Loucy (cell line): ENCODE results near the gene RIPOR3.

Experiments used
- H2AFZ ChIP-seq: fragments of 200-600 bp; sonication (generic); 2 replicates; pipeline ENCODE4 v1.6.0; 2016; ENCODE audit warnings: antibody characterized with exemption, mild to moderate bottlenecking, low read length, moderate library complexity
- H3F3A ChIP-seq: fragments of 200-600 bp; 2 replicates; pipeline ENCODE4 v1.6.0; 2016; ENCODE audit warnings: antibody characterized with exemption, low read depth, mild to moderate bottlenecking
- H3K27me3 ChIP-seq: fragments of 200-600 bp; sonication (generic); 2 replicates; pipeline ENCODE4 v1.6.1; 2014; ENCODE audit warnings: low read length, mild to moderate bottlenecking; ENCODE audit not compliant: insufficient read depth, poor library complexity, severe bottlenecking
- H3K36me3 ChIP-seq: fragments of 200-600 bp; sonication (generic); 2 replicates; pipeline ENCODE4 v1.6.1; 2016; ENCODE audit warnings: low read length; ENCODE audit not compliant: insufficient read depth
- H3K4me1 ChIP-seq: fragments of 200-600 bp; sonication (generic); 2 replicates; pipeline ENCODE4 v1.5.1; 2014; ENCODE audit warnings: low read length, mild to moderate bottlenecking; ENCODE audit not compliant: insufficient read depth, poor library complexity, severe bottlenecking
- H3K4me2 ChIP-seq: fragments of 200-600 bp; sonication (generic); 2 replicates; pipeline ENCODE4 v1.6.0; 2014; ENCODE audit warnings: antibody characterized with exemption, low read length, low read depth, mild to moderate bottlenecking; ENCODE audit not compliant: poor library complexity, severe bottlenecking
- H3K4me3 ChIP-seq: fragments of 200-600 bp; sonication (generic); 2 replicates; pipeline ENCODE4 v1.5.1; 2014; ENCODE audit warnings: low read length, mild to moderate bottlenecking, mixed read lengths; ENCODE audit not compliant: poor library complexity, severe bottlenecking
- H3K79me2 ChIP-seq: fragments of 200-600 bp; sonication (generic); 2 replicates; pipeline ENCODE4 v1.6.1; 2014; ENCODE audit warnings: low read length; ENCODE audit not compliant: insufficient read depth
- H3K9ac ChIP-seq: fragments of 200-600 bp; sonication (generic); 2 replicates; pipeline ENCODE4 v1.6.0; 2014; ENCODE audit warnings: mild to moderate bottlenecking, low read depth, low read length, moderate library complexity; ENCODE audit not compliant: poor library complexity, severe bottlenecking
- H3K9me2 ChIP-seq: fragments of 200-600 bp; sonication (generic); replicated peaks from 2 replicates; pipeline ENCODE4 v1.6.1; 2016; ENCODE audit warnings: low read depth, low read length, mixed read lengths
- H3K9me3 ChIP-seq: fragments of 200-600 bp; sonication (generic); 2 replicates; pipeline ENCODE4 v1.6.1; 2014; ENCODE audit warnings: mild to moderate bottlenecking, antibody characterized with exemption, low read length, low read depth; ENCODE audit not compliant: insufficient read depth
- H4K20me1 ChIP-seq: fragments of 200-600 bp; sonication (generic); 2 replicates; pipeline ENCODE4 v1.6.0; 2014; ENCODE audit warnings: antibody characterized with exemption, low read length, mild to moderate bottlenecking; ENCODE audit not compliant: insufficient read depth, poor library complexity, severe bottlenecking
- EZH2phosphoT487 ChIP-seq: fragments of 200-600 bp; IDR thresholded peaks from 2 replicates; pipeline ENCODE4 v1.6.1; 2018; ENCODE audit warnings: antibody characterized with exemption, mild to moderate bottlenecking, moderate library complexity, borderline replicate concordance
- TF ChIP-seq, protein P1 (sequence below): fragments of 200-600 bp; sonication (generic); conservative IDR thresholded peaks from 2 replicates; pipeline ENCODE4 v1.5.1; 2014; ENCODE audit warnings: mild to moderate bottlenecking, antibody characterized with exemption, low read length

Gene RIPOR3

DNA sequence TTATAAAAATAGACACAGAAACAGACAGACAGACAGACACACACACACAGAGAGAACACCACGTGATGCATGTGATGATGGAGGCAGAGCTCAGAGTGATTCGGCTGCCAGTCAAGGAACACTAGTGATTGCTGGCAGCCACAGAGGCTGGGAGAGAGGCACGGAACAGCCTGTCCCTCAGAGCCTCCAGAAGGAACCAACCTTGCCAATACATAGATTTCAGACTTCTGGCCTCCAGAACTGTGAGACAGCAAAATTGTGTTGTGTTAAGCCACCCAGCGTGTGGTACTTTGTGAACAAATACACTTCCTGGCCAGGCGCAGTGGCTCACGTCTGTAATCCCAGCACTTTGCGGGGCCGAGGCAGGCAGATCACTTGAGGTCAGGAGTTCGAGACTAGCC lies 30.5 kb upstream of the RIPOR3 start:
- Histone ChIP-seq H3K27me3 (no peaks in the 10 kb centered on the region), H3K36me3 (no peaks in the 10 kb centered on the region), H3K4me3 (no peak overlapping the region), H3F3A (no peaks in the 10 kb centered on the region), H3K79me2 (no peaks in the 10 kb centered on the region), H3K4me1 (no peaks in the 10 kb centered on the region), H3K4me2 (no peak overlapping the region), H3K9ac (no peak overlapping the region), H4K20me1 (no peaks in the 10 kb centered on the region), H3K9me2 (no peaks in the 10 kb centered on the region), H3K9me3 (no peaks in the 10 kb centered on the region), H2AFZ (no peak overlapping the region)
- TF ChIP-seq EZH2phosphoT487, result no peak
- TF ChIP-seq, protein P1, sequence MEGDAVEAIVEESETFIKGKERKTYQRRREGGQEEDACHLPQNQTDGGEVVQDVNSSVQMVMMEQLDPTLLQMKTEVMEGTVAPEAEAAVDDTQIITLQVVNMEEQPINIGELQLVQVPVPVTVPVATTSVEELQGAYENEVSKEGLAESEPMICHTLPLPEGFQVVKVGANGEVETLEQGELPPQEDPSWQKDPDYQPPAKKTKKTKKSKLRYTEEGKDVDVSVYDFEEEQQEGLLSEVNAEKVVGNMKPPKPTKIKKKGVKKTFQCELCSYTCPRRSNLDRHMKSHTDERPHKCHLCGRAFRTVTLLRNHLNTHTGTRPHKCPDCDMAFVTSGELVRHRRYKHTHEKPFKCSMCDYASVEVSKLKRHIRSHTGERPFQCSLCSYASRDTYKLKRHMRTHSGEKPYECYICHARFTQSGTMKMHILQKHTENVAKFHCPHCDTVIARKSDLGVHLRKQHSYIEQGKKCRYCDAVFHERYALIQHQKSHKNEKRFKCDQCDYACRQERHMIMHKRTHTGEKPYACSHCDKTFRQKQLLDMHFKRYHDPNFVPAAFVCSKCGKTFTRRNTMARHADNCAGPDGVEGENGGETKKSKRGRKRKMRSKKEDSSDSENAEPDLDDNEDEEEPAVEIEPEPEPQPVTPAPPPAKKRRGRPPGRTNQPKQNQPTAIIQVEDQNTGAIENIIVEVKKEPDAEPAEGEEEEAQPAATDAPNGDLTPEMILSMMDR, result no peak

DNA sequence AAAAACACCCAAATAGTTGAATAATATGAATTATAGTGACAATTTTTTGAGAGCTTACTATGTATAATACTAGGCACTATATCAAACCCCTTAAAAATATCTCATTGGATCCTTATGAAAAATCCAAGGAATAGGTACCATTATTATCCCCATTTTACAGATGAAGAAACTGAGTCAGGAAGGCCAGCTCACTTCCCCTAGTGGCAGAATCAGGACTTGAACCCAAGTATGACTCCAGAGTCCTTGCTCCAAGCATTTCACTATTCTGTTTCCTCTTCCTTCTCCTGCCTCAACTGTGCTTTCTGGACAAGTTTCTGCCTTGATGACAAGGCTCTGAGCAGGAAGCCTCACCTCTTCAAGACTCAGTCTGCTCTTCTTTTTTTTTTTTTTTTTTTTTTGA lies 29.2 kb upstream of the RIPOR3 start:
- H2AFZ ChIP-seq, result no peak overlapping the region
- H3K79me2 ChIP-seq, result no peaks in the 10 kb centered on the region
- H3K9ac ChIP-seq, result no peak overlapping the region
- H3K4me1 ChIP-seq, result no peaks in the 10 kb centered on the region
- H3K4me2 ChIP-seq, result no peak overlapping the region
- H3K36me3 ChIP-seq, result no peaks in the 10 kb centered on the region
- no peaks in the 10 kb centered on the region for H4K20me1 ChIP-seq
- no peaks in the 10 kb centered on the region for H3K27me3 ChIP-seq
- H3K4me3 ChIP-seq, result no peak overlapping the region
- no peaks in the 10 kb centered on the region for H3K9me2 ChIP-seq
- H3F3A ChIP-seq, result no peaks in the 10 kb centered on the region
- no peak for TF ChIP-seq EZH2phosphoT487
- TF ChIP-seq, protein P1, result no peak
- no peaks in the 10 kb centered on the region for H3K9me3 ChIP-seq

DNA sequence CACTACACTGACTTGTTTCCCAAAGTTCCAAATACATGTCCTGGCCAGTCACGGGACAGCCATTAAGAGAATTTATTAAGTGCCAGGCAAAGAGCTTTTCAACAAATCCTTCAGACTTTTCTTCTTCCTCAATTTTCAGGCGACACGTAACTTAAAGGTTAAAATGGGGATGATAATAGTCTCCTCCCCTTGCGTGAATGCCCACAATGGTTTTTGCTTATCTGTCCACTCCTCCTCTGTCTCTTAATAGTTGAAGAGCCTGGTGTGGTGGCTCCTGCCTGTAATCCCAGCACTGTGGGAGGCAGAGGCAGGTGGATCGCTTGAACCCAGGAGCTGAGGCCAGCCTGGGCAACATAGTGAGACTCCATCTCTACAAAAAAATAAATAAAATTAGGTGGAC lies 28.7 kb upstream of the RIPOR3 start:
- no peak overlapping the region for H3K4me2 ChIP-seq
- no peaks in the 10 kb centered on the region for H3K27me3 ChIP-seq
- H3K79me2 ChIP-seq, result no peaks in the 10 kb centered on the region
- no peaks in the 10 kb centered on the region for H4K20me1 ChIP-seq
- no peaks in the 10 kb centered on the region for H3K4me1 ChIP-seq
- H2AFZ ChIP-seq, result no peak overlapping the region
- H3K9me3 ChIP-seq, result no peaks in the 10 kb centered on the region
- H3K9ac ChIP-seq, result no peak overlapping the region
- H3K9me2 ChIP-seq, result no peaks in the 10 kb centered on the region
- no peaks in the 10 kb centered on the region for H3K36me3 ChIP-seq
- H3F3A ChIP-seq, result no peaks in the 10 kb centered on the region
- TF ChIP-seq, protein P1, result no peak
- no peak for TF ChIP-seq EZH2phosphoT487
- no peak overlapping the region for H3K4me3 ChIP-seq
